Fibroblast of lung (primary cell): ENCODE measurements around the gene WDR55. TPM values are rescaled to one million over a fixed set of nuclear protein-coding genes. Genes with fewer than 3 reads are reported as not detected.
"Not testable (repeated sequence)": the region's sequence is repeated elsewhere in the genome, so short reads cannot be mapped to it uniquely, and the experiment has no call there.

Experiments used
- DNase-seq, 2 donors: peaks; one replicate each; pipeline versions ENCODE4 v3.0.0 to v3.0.0-alpha.2; 2010; ENCODE audit warnings: low read depth in 2 of 2
- H2AFZ ChIP-seq: 2 replicates; pipeline ENCODE4 v1.5.1; 2012; ENCODE audit warnings: low read length, control low read depth, inconsistent platforms
- H3K27ac ChIP-seq: 2 replicates; pipeline ENCODE4 v1.5.1; 2011; ENCODE audit warnings: low read length, control low read depth; ENCODE audit not compliant: insufficient read depth
- H3K27me3 ChIP-seq: 2 replicates; pipeline ENCODE4 v1.5.1; 2011; ENCODE audit warnings: mild to moderate bottlenecking, low read length; ENCODE audit not compliant: control insufficient read depth, insufficient read depth
- H3K36me3 ChIP-seq: 2 replicates; pipeline ENCODE4 v1.5.1; 2011; ENCODE audit warnings: low read length; ENCODE audit not compliant: control insufficient read depth, insufficient read depth
- H3K4me1 ChIP-seq: 2 replicates; pipeline ENCODE4 v1.5.1; 2011; ENCODE audit warnings: low read length; ENCODE audit not compliant: control insufficient read depth, insufficient read depth; ENCODE audit errors: extremely low read depth
- H3K4me2 ChIP-seq: 2 replicates; pipeline ENCODE4 v1.5.1; 2011; ENCODE audit warnings: low read length, control low read depth; ENCODE audit not compliant: insufficient read depth; ENCODE audit errors: extremely low read depth
- H3K4me3 ChIP-seq, 4 experiments: fragments of 200-600 bp in 1 of 4; sonication (generic) in 1 of 4; replicated peaks in 1 of 4; 2 replicates each; pipeline ENCODE4 v1.5.1; 2011 to 2016; ENCODE audit warnings: low read length in 4 of 4, low read depth in 3 of 4, mild to moderate bottlenecking in 3 of 4, control low read depth in 2 of 4, inconsistent platforms in 1 of 4, mixed read lengths in 1 of 4; ENCODE audit not compliant: insufficient read depth in 1 of 4; ENCODE audit errors: control extremely low read depth in 1 of 4
- H3K79me2 ChIP-seq: 2 replicates; pipeline ENCODE4 v1.5.1; 2012; ENCODE audit warnings: mild to moderate bottlenecking, low read length, inconsistent platforms; ENCODE audit not compliant: control insufficient read depth, insufficient read depth
- H3K9ac ChIP-seq: 2 replicates; pipeline ENCODE4 v1.5.1; 2011; ENCODE audit warnings: mild to moderate bottlenecking, low read length, control low read depth; ENCODE audit not compliant: insufficient read depth
- H3K9me3 ChIP-seq: 2 replicates; pipeline ENCODE4 v1.5.1; 2012; ENCODE audit warnings: low read depth, low read length; ENCODE audit not compliant: control insufficient read depth, insufficient read depth
- H4K20me1 ChIP-seq: 2 replicates; pipeline ENCODE4 v1.5.1; 2011; ENCODE audit warnings: low read length; ENCODE audit not compliant: control insufficient read depth, insufficient read depth; ENCODE audit errors: extremely low read depth
- EZH2 ChIP-seq: IDR thresholded peaks from 2 replicates; pipeline ENCODE4 v1.5.1; 2012; ENCODE audit warnings: low read length, control low read depth, mild to moderate bottlenecking; ENCODE audit errors: missing control alignments
- polyA plus RNA-seq, 2 donors: library from polyadenylated mRNA; depleted of rRNA in 1 of 2; stranded (reverse) in 1 of 2; unstranded in 1 of 2; fragments of >200 nt; gene quantifications; 2 replicates each; pipeline ENCODE4 v1.2.1, GENCODE V29; 2011 to 2012; ENCODE audit warnings: missing spikeins in 1 of 2
- total RNA-seq: library from RNA; depleted of rRNA; stranded (reverse); fragments of >200 nt; gene quantifications from 2 replicates; pipeline ENCODE4 v1.2.1, GENCODE V29; 2014
- TF ChIP-seq, protein P1 (sequence below), 2 donors: IDR thresholded peaks in 1 of 2; conservative IDR thresholded peaks in 1 of 2; 1 replicate in 1 of 2; 2 replicates in 1 of 2; pipeline ENCODE4 v1.5.1; 2011 to 2012; ENCODE audit warnings: low read length in 2 of 2, control low read depth in 1 of 2, inconsistent platforms in 1 of 2, low read depth in 1 of 2, mild to moderate bottlenecking in 1 of 2

The WDR55 gene
- total and polyA plus RNA-seq, 2 donors (not counting 1 experiment from before 2014, with no cell fraction given), result 18.8 to 28.4 TPM

DNA sequence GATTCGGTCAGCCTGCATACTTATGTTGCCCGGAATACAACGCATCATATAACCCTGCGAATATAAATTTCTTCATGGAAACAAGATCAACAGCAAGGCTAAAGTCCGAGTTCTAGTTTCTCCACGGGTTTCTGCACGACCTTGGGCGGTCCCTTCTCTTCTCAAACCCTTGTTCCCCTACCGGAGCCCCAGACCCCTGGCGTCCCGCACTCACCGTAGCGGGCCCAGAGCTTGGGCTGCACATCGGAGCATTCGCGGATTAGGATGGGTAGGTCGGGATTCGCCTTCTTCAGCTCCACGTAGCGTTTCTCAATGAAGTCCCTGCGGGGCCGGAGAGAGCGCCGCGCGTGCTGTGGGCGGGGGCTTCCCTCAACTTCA, 17.7 kb upstream of the WDR55 start:
- Histone ChIP-seq H3K4me1 (peaks cover 4% of the 10 kb centered on the region), H3K27ac (peak overlapping the region; percentile 80), H3K4me3 (peak overlapping the region; percentile 87 to 93 (median 92)), H3K79me2 (peaks cover 25% of the 10 kb centered on the region), H3K4me2 (peak overlapping the region; percentile 98), H3K27me3 (no peaks in the 10 kb centered on the region), H3K36me3 (peaks cover 13% of the 10 kb centered on the region), H4K20me1 (no peaks in the 10 kb centered on the region), H3K9me3 (no peaks in the 10 kb centered on the region), H2AFZ (peak overlapping the region; percentile 82), H3K9ac (peak overlapping the region; percentile 85)
- DNase-seq, result peak in 1 of 2 donors; percentile 6
- TF ChIP-seq, protein P1, sequence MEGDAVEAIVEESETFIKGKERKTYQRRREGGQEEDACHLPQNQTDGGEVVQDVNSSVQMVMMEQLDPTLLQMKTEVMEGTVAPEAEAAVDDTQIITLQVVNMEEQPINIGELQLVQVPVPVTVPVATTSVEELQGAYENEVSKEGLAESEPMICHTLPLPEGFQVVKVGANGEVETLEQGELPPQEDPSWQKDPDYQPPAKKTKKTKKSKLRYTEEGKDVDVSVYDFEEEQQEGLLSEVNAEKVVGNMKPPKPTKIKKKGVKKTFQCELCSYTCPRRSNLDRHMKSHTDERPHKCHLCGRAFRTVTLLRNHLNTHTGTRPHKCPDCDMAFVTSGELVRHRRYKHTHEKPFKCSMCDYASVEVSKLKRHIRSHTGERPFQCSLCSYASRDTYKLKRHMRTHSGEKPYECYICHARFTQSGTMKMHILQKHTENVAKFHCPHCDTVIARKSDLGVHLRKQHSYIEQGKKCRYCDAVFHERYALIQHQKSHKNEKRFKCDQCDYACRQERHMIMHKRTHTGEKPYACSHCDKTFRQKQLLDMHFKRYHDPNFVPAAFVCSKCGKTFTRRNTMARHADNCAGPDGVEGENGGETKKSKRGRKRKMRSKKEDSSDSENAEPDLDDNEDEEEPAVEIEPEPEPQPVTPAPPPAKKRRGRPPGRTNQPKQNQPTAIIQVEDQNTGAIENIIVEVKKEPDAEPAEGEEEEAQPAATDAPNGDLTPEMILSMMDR (conservative IDR thresholded peaks at IDR 0.05 in 1 of 2, IDR thresholded peaks at IDR 0.05 in 1 of 2; ENCODE audit: low read depth in 1 of 2, low read length in 2 of 2), result no peak
- TF ChIP-seq EZH2, result no peak

GRCh38 chr5:140658870-140659269, 5.8 kb upstream of the WDR55 start:
- Histone ChIP-seq H4K20me1 (no peaks in the 10 kb centered on the region), H3K27ac (no peak overlapping the region), H3K36me3 (peaks cover 34% of the 10 kb centered on the region), H2AFZ (no peak overlapping the region), H3K27me3 (no peaks in the 10 kb centered on the region), H3K9ac (no peak overlapping the region), H3K9me3 (no peaks in the 10 kb centered on the region), H3K4me3 (no peak overlapping the region), H3K4me2 (no peak overlapping the region), H3K4me1 (no peaks in the 10 kb centered on the region), H3K79me2 (no peaks in the 10 kb centered on the region)
- TF ChIP-seq, protein P1 (conservative IDR thresholded peaks at IDR 0.05 in 1 of 2, IDR thresholded peaks at IDR 0.05 in 1 of 2; ENCODE audit: low read depth in 1 of 2, low read length in 2 of 2), result no peak
- no peak for TF ChIP-seq EZH2
- DNase-seq, result no peak

DNA sequence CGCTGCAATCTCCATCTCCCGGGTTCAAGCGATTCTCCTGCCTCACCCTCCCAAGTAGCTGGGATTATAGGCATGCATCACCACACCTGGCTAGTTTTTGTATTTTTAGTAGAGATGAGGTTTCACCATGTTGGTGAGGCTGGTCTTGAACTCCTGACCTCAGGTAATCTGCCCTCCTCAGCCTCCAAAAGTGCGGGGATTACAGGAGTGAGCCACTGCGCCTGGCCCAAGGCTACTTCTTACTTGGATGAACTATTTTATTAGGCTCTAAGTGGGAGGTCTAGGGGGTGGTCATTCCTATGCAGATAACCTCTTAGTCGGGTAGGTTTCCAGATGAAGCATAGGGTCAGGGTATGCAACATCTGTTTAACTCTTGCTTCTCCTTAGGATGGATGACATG, 4.3 kb upstream of the WDR55 start:
- H3K9me3 ChIP-seq, H4K20me1 ChIP-seq: not testable (repeated sequence)

More for the DNA sequence above, 4.3 kb upstream of the WDR55 start:
- not testable (repeated sequence) for H3K4me1 ChIP-seq, DNase-seq, H3K79me2 ChIP-seq, H3K27ac ChIP-seq, H3K27me3 ChIP-seq, H3K9ac ChIP-seq, H3K4me2 ChIP-seq, H3K4me3 ChIP-seq, H2AFZ ChIP-seq
- H3K36me3 ChIP-seq, result peaks cover 30% of the 10 kb centered on the region
